Stimulated activated CD4-positive, alpha-beta T cell treated with anti-CD3 and anti-CD28 coated beads, Interleukin-2, amount 100 ng/mL, for 48 hours (primary cell): Measurements from ENCODE around the gene CD99L2.

ENCODE experiments used
- DNase-seq, 2 donors: peaks; one replicate each; pipeline ENCODE4 v3.0.0-alpha.2; 2020

The CD99L2 gene, protein sequence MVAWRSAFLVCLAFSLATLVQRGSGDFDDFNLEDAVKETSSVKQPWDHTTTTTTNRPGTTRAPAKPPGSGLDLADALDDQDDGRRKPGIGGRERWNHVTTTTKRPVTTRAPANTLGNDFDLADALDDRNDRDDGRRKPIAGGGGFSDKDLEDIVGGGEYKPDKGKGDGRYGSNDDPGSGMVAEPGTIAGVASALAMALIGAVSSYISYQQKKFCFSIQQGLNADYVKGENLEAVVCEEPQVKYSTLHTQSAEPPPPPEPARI

GRCh38 chrX:150898343-150899190, at the start of gene CD99L2:
CD99L2 (minus strand) TSS chrX:150898668; CDS start chrX:150898588, 80 bp downstream.
- peak; percentile 81 to 87 for DNase-seq

GRCh38 chrX:150944233-150944632, 45.8 kb upstream of the CD99L2 start:
- DNase-seq = no peak

- DNase-seq = no peak
Measured at GRCh38 chrX:150942942-150943594, 44.6 kb upstream of the CD99L2 start.

GRCh38 chrX:150941580-150941979, 43.1 kb upstream of the CD99L2 start:
- no peak for DNase-seq

- DNase-seq = no peak
Measured at GRCh38 chrX:150940844-150941495, 42.5 kb upstream of the CD99L2 start.

DNA sequence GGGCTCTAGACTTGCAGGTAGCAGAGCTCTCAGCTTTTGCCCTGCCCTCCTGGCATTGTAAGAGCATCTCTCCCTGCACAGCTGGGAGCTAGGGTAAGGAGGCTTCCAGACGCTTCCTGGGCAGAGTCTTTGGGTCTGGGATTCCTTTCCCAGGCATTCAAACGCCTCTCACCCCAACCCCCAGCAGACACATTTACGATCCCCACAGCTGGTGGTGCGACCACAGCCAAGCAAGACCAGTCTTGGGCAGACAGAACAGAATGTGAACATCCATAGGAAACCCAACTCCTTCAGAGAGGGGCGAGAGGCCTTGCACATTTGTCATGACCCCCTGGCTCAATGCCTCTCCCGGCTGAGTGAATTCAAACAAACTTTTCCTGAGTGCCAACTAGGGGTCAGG, 38.1 kb upstream of the CD99L2 start:
- no peak for DNase-seq

DNA sequence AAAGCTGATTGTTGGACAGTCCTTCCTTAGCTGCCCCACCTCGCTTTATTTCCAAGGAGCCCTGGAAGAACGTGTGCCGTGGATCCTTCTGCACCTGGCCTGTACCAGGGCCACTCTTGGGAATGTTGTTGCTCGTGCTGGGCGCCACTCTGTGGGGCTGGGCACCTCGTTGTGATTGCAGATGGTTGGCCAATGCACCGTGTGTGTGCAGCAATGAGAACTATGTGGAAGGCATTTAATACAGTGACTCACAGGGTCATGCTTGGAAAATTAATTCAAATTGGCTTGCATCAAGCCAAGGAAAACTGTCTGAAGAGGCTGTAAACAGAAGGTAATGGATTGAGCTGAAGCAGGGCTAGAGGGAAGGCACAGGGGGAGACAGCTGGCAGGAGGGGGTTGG, 37.0 kb upstream of the CD99L2 start:
- no peak for DNase-seq

GRCh38 chrX:150934453-150934852, 36.0 kb upstream of the CD99L2 start:
- no peak for DNase-seq

- no peak for DNase-seq
Measured at GRCh38 chrX:150933945-150934350, 35.5 kb upstream of the CD99L2 start.

DNA sequence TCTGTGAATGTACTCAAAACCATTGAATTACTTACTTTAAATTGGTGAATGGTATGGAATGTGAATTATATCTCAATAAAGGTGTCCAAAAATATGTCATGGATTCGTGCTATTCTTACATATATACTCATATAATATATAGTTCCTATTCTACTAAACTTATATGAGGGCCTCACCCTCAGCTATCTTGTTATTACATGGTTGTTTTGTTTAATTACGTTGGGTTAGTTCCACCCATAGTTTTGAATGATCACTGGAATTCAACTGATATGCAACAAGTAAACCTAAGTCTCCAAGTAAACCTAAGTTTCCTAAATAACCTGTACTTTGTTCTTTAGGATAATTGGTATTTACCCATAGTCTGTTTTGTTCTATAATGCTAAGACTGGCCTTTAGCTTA, 30.6 kb upstream of the CD99L2 start:
- no peak for DNase-seq

- DNase-seq = no peak
Measured at GRCh38 chrX:150926791-150927190, 28.3 kb upstream of the CD99L2 start.

- DNase-seq = no peak
Measured at GRCh38 chrX:150926304-150926703, 27.8 kb upstream of the CD99L2 start.

- no peak for DNase-seq
Measured at GRCh38 chrX:150919401-150919800, 20.9 kb upstream of the CD99L2 start.

DNA sequence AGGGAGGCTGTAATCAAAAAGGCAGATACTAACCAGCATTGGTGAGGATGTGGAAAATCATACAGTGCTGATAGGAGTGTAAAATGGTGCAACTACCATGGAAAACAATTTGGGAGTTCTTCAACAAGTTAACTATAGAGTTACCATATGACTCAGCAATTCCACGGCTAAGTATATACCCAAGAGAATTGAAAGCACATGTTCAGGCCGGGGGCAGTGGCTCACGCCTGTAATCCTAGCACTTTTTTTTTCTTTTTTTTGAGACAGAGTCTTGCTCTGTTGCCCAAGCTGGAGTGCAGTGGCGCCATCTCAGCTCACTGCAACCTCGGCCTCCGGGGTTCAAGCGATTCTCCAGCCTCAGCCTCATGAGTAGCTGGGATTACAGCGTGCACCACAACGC, 15.0 kb upstream of the CD99L2 start:
- no peak for DNase-seq

GRCh38 chrX:150907474-150907873, 9.0 kb upstream of the CD99L2 start:
- DNase-seq = no peak

GRCh38 chrX:150906694-150907093, 8.2 kb upstream of the CD99L2 start:
- no peak for DNase-seq

DNA sequence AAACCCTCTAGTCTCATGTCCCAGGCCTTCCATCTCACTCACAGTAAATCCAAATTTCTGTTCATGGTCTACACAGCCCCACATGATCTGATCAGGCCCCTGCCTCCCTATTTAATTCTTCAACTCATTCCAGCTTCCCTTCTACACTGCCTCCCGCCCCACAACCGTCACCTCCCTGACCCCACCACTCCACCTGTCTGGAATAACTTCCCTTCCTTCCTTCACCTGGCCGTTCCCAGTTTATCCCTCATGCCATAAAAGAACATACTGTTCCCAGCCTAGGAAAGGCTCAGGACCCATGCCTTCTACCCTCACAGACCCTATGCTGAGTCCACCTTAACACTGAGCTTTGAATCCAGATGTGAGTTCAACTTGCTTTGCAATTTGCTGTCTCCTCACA, 6.8 kb upstream of the CD99L2 start:
- no peak for DNase-seq

DNA sequence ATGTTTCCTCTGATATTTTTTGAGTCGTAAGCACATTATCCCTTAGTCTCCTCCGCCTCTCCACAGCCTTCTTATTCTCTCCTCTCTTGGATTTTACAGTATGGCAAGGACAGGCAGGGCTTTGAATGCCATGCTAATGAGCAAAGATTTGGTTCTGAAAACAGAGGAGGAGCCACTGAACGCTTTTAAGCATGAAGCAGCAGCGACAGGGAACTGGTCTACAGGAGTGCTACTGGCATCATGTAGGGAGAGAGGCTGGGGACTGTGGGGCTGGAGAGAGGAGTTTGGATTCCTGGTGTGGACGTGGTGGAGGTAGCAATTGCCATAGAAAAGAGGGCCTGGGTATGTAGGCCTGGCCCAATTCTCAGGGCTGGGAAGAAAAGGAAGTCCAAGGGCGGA, 4.6 kb upstream of the CD99L2 start:
- DNase-seq = no peak

- DNase-seq = no peak
Measured at GRCh38 chrX:150902434-150903109, 4.1 kb upstream of the CD99L2 start.

- peak; percentile 3 to 4 for DNase-seq
Measured at GRCh38 chrX:150899191-150899757, 806 bp upstream of the CD99L2 start.

- peak; percentile 38 to 40 for DNase-seq
Measured at GRCh38 chrX:150897421-150898320, 797 bp downstream of the CD99L2 start.
